ENCODE measurements around the gene BHLHE40.

BHLHE40 gene

GRCh38 chr3:5032844-5033243 lies 53.6 kb downstream of the BHLHE40 start:
- no peak overlapping the region for H3K27ac ChIP-seq (ENCODE audit: insufficient read depth, low read depth, low read length, poor library complexity, severe bottlenecking)
- WGBS, 2 experiments, result 94% methylated on average over 6 of the region's 6 CpGs
- no peaks in the 10 kb centered on the region for H3K9me3 ChIP-seq (ENCODE audit: control insufficient read depth, low read length)
- H3K4me1 ChIP-seq (ENCODE audit: control insufficient read depth, insufficient read depth, low read length), result no peaks in the 10 kb centered on the region
- no peaks in the 10 kb centered on the region for H3K27me3 ChIP-seq (ENCODE audit: control insufficient read depth, insufficient read depth, low read length, poor library complexity, severe bottlenecking)
- no peak overlapping the region for H3K4me3 ChIP-seq (ENCODE audit: insufficient read depth, low read depth, low read length)
- no peaks in the 10 kb centered on the region for H3K36me3 ChIP-seq (ENCODE audit: control insufficient read depth, insufficient read depth, low read length)

Data from ectodermal cell (in vitro differentiated cells).